ENCODE results near the gene ADGRA3. TPM values are rescaled to one million over a fixed set of nuclear protein-coding genes. Genes with fewer than 3 reads are reported as not detected.

Gene ADGRA3
- total and polyA plus RNA-seq, 2 of the 13 experiments (the other 11 are each of a cell fraction or from before 2014, with no cell fraction given), result 32.2 to 40.8 TPM

DNA sequence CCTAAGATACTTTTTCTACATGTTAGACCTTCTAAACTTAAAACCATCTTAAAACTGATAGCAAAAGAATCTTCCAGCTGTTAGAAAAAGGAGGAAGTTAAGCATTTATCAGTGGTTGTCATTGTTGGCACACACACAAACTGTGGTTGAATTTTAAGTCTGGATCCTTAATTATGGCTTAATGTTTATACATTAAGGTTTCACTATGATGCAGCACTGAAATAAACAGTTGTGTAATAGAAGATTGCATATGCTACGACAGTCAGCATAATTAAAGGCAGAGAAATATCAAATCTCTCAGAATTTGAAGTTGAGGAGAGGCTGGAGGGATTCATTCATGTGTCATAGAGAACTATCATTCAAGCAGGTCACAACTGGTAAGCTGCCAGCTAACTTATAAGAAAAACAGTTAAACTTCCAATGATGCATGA, 32.3 kb downstream of the ADGRA3 start:
- Histone ChIP-seq H3K27me3 (ENCODE audit: control insufficient read depth in 1 of 2, insufficient read depth in 2 of 2, low read length in 2 of 2) (no peaks in the 10 kb centered on the region), H3K27ac (ENCODE audit: extremely low read length, insufficient read depth, low read length) (no peak overlapping the region), H4K20me1 (ENCODE audit: insufficient read depth, low read length) (no peaks in the 10 kb centered on the region), H3K4me1 (ENCODE audit: insufficient read depth, low read length) (peaks cover 42% of the 10 kb centered on the region), H3K9me3 (ENCODE audit: low read length) (no peaks in the 10 kb centered on the region), H3K36me3 (replicated peaks in 1 of 2; ENCODE audit: control insufficient read depth in 1 of 2, insufficient read depth in 2 of 2, low read length in 2 of 2) (no peaks in the 10 kb centered on the region), H3K4me2 (ENCODE audit: low read depth, low read length) (no peak overlapping the region), H3K9ac (ENCODE audit: insufficient read depth, low read depth, low read length) (no peak overlapping the region), H2AFZ (ENCODE audit: low read length) (no peak overlapping the region), H3K79me2 (ENCODE audit: insufficient read depth, low read length) (peaks cover 71% of the 10 kb centered on the region), H3K4me3 (replicated peaks in 1 of 3; ENCODE audit: insufficient read depth in 1 of 3, low read depth in 2 of 3, low read length in 3 of 3) (no peak overlapping the region)
- intact Hi-C loops (cut with micrococcal nuclease; ENCODE audit: unreplicated experiment) (no loop called here), in situ Hi-C loops (cut with HindIII; ENCODE audit: extremely low pct_ligation_motif_present, low pct_unique_long_range_greater_than_20kb) (no loop called here)
- no TSS peak for BruUV-seq (replicated peaks)
- TF ChIP-seq NFE2L1 (CRISPR knock-in tag; IDR thresholded peaks at IDR 0.05; ENCODE audit: borderline replicate concordance), result no peak
- TF ChIP-seq, protein P1, sequence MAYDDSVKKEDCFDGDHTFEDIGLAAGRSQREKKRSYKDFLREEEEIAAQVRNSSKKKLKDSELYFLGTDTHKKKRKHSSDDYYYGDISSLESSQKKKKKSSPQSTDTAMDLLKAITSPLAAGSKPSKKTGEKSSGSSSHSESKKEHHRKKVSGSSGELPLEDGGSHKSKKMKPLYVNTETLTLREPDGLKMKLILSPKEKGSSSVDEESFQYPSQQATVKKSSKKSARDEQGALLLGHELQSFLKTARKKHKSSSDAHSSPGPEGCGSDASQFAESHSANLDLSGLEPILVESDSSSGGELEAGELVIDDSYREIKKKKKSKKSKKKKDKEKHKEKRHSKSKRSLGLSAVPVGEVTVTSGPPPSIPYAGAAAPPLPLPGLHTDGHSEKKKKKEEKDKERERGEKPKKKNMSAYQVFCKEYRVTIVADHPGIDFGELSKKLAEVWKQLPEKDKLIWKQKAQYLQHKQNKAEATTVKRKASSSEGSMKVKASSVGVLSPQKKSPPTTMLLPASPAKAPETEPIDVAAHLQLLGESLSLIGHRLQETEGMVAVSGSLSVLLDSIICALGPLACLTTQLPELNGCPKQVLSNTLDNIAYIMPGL (CRISPR knock-in tag; IDR thresholded peaks at IDR 0.05; ENCODE audit: borderline replicate concordance in 1 of 2, low read depth in 1 of 2), result no peak
- POLR2A ChIA-PET, result interaction anchor here (2.1 kb wide), 1 partner anchor 31 kb away, joined by 5 read pairs; no protein-coding TSS in a partner anchor
- no peak for FAIRE-seq
- DNase-seq (ENCODE audit: low spot score), result no peak
- CTCF ChIA-PET (ENCODE audit: low intra/inter-chr PET ratio, low total read pairs), result no interaction called here
- WGBS (ENCODE audit: low lambda C conversion rate), result 93% methylated on average over 1 of the region's 1 CpG
- ATAC-seq, result no peak

- Histone ChIP-seq H3K4me2 (ENCODE audit: low read depth, low read length) (no peak overlapping the region), H3K4me3 (replicated peaks in 1 of 3; ENCODE audit: insufficient read depth in 1 of 3, low read depth in 2 of 3, low read length in 3 of 3) (no peak overlapping the region), H3K9me3 (ENCODE audit: low read length) (no peaks in the 10 kb centered on the region), H3K27me3 (ENCODE audit: control insufficient read depth in 1 of 2, insufficient read depth in 2 of 2, low read length in 2 of 2) (no peaks in the 10 kb centered on the region), H3K4me1 (ENCODE audit: insufficient read depth, low read length) (peaks cover 32% of the 10 kb centered on the region), H3K9ac (ENCODE audit: insufficient read depth, low read depth, low read length) (no peak overlapping the region), H2AFZ (ENCODE audit: low read length) (no peak overlapping the region), H3K36me3 (replicated peaks in 1 of 2; ENCODE audit: control insufficient read depth in 1 of 2, insufficient read depth in 2 of 2, low read length in 2 of 2) (no peaks in the 10 kb centered on the region), H3K79me2 (ENCODE audit: insufficient read depth, low read length) (peaks cover 69% of the 10 kb centered on the region), H4K20me1 (ENCODE audit: insufficient read depth, low read length) (no peaks in the 10 kb centered on the region), H3K27ac (ENCODE audit: extremely low read length, insufficient read depth, low read length) (no peak overlapping the region)
- intact Hi-C loops (cut with micrococcal nuclease; ENCODE audit: unreplicated experiment) (no loop called here), in situ Hi-C loops (cut with HindIII; ENCODE audit: extremely low pct_ligation_motif_present, low pct_unique_long_range_greater_than_20kb) (no loop called here)
- TF ChIP-seq HNF4G (IDR thresholded peaks at IDR 0.05; ENCODE audit: borderline replicate concordance, low read depth, low read length) (no peak), HNF4G (CRISPR knock-in tag; IDR thresholded peaks at IDR 0.05; ENCODE audit: borderline replicate concordance, low read depth) (no peak), ZNF121 (CRISPR knock-in tag; IDR thresholded peaks at IDR 0.05) (0 out of 2 replicates have a peak, but pooled peaks have one; percentile 56), ATRX (CRISPR knock-in tag; IDR thresholded peaks at IDR 0.05; ENCODE audit: borderline replicate concordance) (no peak), ZSCAN21 (CRISPR knock-in tag; IDR thresholded peaks at IDR 0.05; ENCODE audit: borderline replicate concordance) (no peak)
- TF ChIP-seq, protein P2, sequence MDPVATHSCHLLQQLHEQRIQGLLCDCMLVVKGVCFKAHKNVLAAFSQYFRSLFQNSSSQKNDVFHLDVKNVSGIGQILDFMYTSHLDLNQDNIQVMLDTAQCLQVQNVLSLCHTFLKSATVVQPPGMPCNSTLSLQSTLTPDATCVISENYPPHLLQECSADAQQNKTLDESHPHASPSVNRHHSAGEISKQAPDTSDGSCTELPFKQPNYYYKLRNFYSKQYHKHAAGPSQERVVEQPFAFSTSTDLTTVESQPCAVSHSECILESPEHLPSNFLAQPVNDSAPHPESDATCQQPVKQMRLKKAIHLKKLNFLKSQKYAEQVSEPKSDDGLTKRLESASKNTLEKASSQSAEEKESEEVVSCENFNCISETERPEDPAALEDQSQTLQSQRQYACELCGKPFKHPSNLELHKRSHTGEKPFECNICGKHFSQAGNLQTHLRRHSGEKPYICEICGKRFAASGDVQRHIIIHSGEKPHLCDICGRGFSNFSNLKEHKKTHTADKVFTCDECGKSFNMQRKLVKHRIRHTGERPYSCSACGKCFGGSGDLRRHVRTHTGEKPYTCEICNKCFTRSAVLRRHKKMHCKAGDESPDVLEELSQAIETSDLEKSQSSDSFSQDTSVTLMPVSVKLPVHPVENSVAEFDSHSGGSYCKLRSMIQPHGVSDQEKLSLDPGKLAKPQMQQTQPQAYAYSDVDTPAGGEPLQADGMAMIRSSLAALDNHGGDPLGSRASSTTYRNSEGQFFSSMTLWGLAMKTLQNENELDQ (CRISPR knock-in tag; IDR thresholded peaks at IDR 0.05; ENCODE audit: borderline replicate concordance), result no peak
- ATAC-seq (peak; percentile 59), DNase-seq (ENCODE audit: low spot score) (no peak), FAIRE-seq (no peak)
- 51% methylated on average over 2 of the region's 3 CpGs for WGBS (ENCODE audit: low lambda C conversion rate)
- BruUV-seq (replicated peaks), result no TSS peak
- ChIA-PET POLR2A (interaction anchor here (2.1 kb wide), 1 partner anchor 33 kb away, joined by 5 read pairs; no protein-coding TSS in a partner anchor), CTCF (ENCODE audit: low intra/inter-chr PET ratio, low total read pairs) (no interaction called here)
Observed at GRCh38 chr4:22482250-22483127, 33.4 kb downstream of the ADGRA3 start.
